Retinal pigment epithelial cell (primary cell): Measurements from ENCODE around the gene ZFP62.

ENCODE experiments used
- DNase-seq: peaks from one replicate; pipeline ENCODE4 v3.0.0-alpha.2; 2010; ENCODE audit warnings: low read depth
- H3K4me3 ChIP-seq: 2 replicates; pipeline ENCODE4 v1.5.1; 2011; ENCODE audit warnings: mild to moderate bottlenecking, low read length, control low read depth, moderate library complexity
- TF ChIP-seq, protein P1 (sequence below): conservative IDR thresholded peaks from 2 replicates; pipeline ENCODE4 v1.5.1; 2011; ENCODE audit warnings: low read depth, low read length, control low read depth, inconsistent platforms

Gene ZFP62

DNA sequence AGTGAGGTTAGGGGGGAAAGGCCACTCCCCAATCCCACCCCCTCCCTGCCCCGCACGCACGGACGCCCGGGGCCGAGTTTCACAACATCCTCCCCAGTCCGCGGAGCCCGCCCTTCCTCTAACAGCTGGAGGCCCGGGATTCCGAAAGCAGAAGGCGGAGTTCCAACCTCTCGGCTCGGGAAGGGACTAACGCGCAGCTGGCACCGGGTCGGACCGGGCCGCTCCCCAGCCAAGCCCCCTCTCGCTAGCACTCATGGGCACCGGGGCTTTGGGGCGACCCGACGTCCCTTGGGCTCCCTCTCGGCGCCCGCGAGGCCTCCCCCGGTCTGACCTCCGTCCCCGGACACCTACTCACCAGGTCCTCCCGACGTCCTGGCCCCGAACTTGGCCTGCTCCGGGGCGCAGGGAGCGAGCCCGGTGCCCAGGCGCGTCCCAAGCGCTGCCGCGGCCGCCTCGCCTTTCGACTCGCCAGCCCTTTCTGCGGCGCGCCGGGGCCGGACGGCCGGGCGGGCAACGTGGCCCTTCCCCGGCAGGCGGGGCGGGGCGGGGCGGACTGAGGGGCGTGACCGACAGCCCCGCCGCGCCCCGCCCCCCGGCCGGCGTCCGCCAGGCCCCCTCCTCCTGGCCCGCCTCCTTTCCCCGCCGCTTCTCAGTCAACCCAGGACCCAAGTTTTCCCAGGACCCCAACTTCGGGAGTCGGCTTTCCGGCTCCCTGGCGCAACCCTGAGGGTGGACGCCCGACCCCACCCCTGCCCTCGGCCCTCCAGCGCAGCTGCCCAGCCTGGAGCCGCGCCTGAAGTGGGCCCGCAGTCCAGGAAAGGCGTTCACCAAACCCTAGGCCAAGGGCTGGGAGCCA, 58.5 kb downstream of the ZFP62 start, which contains the start of gene MGAT1:
MGAT1 (minus strand) TSS at position 482 of the 856 bp plus-strand sequence. CDS start 9,835 bp downstream, outside the sequence.
- no peak for DNase-seq
- peak within 1 kb of the TSS; percentile 85 for H3K4me3 ChIP-seq
- TF ChIP-seq, protein P1, sequence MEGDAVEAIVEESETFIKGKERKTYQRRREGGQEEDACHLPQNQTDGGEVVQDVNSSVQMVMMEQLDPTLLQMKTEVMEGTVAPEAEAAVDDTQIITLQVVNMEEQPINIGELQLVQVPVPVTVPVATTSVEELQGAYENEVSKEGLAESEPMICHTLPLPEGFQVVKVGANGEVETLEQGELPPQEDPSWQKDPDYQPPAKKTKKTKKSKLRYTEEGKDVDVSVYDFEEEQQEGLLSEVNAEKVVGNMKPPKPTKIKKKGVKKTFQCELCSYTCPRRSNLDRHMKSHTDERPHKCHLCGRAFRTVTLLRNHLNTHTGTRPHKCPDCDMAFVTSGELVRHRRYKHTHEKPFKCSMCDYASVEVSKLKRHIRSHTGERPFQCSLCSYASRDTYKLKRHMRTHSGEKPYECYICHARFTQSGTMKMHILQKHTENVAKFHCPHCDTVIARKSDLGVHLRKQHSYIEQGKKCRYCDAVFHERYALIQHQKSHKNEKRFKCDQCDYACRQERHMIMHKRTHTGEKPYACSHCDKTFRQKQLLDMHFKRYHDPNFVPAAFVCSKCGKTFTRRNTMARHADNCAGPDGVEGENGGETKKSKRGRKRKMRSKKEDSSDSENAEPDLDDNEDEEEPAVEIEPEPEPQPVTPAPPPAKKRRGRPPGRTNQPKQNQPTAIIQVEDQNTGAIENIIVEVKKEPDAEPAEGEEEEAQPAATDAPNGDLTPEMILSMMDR = no peak

DNA sequence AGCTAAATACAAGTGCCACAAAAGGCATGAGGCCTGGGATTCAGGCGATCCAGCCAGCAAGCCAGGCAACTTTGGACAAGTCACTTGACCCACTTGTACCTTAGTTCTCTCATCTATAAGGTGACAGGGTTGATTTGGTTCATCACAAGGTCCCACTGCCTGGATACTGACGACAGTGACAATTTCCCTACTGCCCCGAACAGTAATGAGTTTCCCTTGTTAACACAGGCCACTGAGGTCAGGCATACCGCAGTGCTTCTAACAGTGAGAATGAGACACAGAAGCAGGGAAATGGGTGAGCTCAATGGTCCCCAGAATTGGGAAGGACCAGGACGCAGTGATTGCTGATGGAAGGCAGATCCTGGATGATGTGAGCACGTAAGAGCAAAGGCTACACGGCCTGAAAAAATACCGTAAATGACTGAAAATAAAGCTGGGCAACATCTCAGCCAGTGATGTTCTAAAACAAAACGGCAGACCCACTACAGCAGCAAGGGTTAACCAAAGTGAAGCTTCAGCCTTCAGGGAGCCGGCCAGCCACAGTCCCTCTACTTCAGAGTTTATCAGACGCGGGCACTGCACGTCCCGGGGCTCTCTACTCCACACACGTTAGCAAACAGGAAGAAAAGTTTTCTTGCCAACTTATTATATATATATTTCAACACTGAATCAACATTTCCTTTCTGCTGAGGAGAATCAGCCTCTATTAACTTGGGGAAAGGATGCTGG, 59.3 kb downstream of the ZFP62 start:
- no peak for DNase-seq

DNA sequence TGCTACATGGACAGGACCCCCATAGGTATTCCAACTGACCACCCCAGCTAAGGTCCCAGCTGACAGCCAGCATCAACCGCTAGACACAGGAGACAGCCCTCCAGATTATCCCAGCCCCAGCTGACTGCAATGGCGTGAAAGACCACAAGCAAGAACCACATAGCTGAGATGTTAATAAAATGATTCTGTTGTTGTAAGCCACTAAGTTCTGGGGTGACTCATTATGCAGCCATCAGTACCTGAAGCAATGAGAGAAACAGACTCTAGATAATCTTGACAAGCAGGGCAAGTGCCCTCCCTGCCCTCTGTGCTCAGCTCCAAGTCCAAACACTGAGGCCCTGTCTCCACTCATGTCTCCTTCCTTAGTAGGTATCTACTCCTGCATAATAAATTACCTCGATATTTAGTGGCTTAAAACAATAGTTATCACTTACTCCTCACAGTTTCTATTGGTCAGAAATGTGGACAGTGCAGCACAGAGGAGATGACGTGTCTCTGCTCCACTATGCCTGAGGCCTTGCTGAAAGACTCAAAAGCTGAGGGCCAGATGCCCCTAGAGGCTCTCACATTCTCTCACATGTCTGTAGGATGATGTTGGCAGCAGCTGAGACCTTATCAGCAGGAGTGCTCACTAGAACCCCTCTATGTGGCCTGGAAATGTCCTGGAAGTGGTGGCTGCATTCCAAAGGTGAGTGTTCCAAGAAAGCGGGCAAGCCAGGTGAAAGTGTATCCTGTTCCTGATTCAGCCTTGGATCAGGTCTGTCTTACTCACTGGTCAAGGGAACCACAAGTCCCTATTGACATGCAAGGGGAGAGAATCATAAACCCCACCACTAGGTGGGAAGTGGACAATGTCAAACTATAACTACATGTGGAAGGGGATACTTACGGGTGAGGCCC, 60.9 kb downstream of the ZFP62 start:
- H3K4me3 ChIP-seq = no peak overlapping the region
- TF ChIP-seq, protein P1 = peak; percentile 8
- DNase-seq = no peak

More for the DNA sequence above, 59.3 kb downstream of the ZFP62 start:
- H3K4me3 ChIP-seq = peak overlapping the region; percentile 85
- TF ChIP-seq, protein P1 = no peak

DNA sequence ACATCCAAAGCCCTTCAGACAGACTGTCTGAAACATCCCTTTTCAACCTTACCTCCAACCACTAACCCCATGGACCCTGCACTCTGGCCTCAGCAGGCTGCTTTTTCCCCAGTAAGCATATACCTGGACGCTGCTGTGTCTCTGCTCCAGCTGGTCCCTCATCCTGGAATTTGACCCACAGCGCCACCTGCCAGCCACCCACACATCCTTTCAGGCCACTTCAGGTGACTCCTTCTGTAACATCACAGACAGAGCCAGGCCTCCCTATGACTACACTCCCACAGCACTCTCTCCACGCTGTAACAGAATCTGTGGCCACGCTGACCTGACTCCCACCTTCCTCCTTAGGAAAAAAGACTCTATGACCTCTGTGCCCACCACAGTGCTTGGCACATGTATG, 61.9 kb downstream of the ZFP62 start:
- DNase-seq = no peak
- TF ChIP-seq, protein P1 = peak; percentile 40
- H3K4me3 ChIP-seq = no peak overlapping the region

DNA sequence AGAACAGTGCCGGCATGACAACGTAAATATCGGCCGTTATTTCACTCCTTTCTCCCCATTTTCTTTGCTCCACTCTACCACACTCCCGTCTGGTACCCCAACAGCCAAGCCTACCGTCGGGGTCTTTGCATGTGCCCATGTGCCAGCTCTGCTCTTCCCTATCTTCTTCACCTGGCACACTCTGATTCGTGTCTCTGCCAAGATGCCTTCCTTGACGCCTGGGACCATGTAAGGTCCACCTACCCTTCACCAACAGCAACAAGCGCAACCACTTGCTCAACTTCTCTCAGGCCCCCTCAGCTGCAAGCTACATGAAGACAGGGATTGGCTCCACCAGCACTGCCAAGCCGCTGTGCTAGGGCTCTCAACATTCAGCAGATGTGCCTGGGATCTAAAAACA, 62.9 kb downstream of the ZFP62 start:
- TF ChIP-seq, protein P1 = no peak
- no peak overlapping the region for H3K4me3 ChIP-seq
- no peak for DNase-seq
